ENCODE data around the gene SPINT1.

SPINT1 gene

DNA sequence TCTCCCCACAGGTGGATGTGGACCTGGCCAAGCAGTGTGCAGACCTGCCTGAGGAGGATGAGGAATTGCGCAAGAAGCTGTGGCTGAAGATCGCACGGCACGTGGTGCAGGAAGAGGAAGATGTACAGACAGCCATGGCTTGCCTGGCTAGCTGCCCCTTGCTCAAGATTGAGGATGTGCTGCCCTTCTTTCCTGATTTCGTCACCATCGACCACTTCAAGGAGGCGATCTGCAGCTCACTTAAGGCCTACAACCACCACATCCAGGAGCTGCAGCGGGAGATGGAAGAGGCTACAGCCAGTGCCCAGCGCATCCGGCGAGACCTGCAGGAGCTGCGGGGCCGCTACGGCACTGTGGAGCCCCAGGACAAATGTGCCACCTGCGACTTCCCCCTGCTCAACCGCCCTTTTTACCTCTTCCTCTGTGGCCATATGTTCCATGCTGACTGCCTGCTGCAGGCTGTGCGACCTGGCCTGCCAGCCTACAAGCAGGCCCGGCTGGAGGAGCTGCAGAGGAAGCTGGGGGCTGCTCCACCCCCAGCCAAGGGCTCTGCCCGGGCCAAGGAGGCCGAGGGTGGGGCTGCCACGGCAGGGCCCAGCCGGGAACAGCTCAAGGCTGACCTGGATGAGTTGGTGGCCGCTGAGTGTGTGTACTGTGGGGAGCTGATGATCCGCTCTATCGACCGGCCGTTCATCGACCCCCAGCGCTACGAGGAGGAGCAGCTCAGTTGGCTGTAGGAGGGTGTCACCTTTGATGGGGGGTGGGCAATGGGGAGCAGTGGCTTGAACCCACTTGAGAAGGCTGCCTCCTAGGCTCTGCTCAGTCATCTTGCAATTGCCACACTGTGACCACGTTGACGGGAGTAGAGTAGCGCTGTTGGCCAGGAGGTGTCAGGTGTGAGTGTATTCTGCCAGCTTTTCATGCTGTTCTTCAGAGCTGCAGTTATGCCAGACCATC is 59.0 kb downstream of the SPINT1 start:
- Histone ChIP-seq H3K27me3 (no peaks in the 10 kb centered on the region), H3K9me3 (no peaks in the 10 kb centered on the region), H3K36me3 (peaks cover 43 to 59% (median 46%) of the 10 kb centered on the region in 3 donors), H3K4me3 (no peak overlapping the region), H3K27ac (no peak overlapping the region), H3K4me1 (peaks cover 12 to 28% (median 22%) of the 10 kb centered on the region in 4 donors)
- intact Hi-C loops (cut with DNase I; ENCODE audit: low total_unique reads): loop anchor here (10.0 kb wide), 1 partner anchor 212 kb away; the partner anchor contains the start of gene INO80
- DNase-seq: peak in 1 of 2 donors; percentile 60
- TF ChIP-seq, protein P1, sequence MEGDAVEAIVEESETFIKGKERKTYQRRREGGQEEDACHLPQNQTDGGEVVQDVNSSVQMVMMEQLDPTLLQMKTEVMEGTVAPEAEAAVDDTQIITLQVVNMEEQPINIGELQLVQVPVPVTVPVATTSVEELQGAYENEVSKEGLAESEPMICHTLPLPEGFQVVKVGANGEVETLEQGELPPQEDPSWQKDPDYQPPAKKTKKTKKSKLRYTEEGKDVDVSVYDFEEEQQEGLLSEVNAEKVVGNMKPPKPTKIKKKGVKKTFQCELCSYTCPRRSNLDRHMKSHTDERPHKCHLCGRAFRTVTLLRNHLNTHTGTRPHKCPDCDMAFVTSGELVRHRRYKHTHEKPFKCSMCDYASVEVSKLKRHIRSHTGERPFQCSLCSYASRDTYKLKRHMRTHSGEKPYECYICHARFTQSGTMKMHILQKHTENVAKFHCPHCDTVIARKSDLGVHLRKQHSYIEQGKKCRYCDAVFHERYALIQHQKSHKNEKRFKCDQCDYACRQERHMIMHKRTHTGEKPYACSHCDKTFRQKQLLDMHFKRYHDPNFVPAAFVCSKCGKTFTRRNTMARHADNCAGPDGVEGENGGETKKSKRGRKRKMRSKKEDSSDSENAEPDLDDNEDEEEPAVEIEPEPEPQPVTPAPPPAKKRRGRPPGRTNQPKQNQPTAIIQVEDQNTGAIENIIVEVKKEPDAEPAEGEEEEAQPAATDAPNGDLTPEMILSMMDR (IDR thresholded peaks at IDR 0.05): no peak

DNA sequence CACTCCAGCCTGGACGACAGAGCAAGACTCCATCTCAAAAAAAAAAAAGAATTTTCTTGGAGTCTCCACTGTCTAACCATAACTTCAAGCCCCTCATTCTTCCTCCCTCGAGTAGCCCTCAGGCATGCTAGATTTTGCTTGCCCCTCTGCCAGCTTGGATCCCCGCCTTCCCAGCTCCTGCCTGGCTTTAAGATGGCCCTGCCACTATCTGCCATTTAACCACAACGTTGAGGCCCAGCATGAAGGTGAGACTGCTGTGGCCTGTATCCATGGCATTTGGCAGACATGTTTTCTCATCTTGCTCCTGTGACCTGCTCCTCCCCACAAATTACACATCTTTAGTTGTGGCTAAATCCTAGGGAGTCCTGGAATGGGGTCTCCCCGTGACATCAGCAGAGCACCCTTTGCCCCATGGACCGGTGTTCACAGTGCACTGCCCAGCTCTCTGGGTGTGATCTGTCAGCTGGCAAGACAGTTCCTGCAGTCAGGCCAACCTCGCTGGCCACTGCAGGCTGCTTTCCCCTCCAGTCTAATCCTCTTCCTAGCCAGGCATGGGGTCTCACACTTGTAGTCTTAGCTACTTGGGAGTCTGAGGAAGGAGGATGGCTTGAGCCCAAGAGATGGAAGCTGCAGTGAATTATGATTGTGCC is 60.8 kb downstream of the SPINT1 start:
- Histone ChIP-seq H3K27me3 (no peaks in the 10 kb centered on the region), H3K27ac (peak overlapping the region; percentile 18 to 84), H3K4me1 (peaks cover 12 to 32% (median 24%) of the 10 kb centered on the region in 4 donors), H3K9me3 (no peaks in the 10 kb centered on the region), H3K4me3 (no peak overlapping the region), H3K36me3 (peaks cover 31 to 41% (median 32%) of the 10 kb centered on the region in 3 donors)
- DNase-seq: no peak
- TF ChIP-seq, protein P1 (IDR thresholded peaks at IDR 0.05): no peak
- intact Hi-C loops (cut with DNase I; ENCODE audit: low total_unique reads): loop anchor here (5.0 to 10.0 kb wide), 3 partner anchors 38 to 278 kb away; partner anchors contain the start of gene INO80

DNA sequence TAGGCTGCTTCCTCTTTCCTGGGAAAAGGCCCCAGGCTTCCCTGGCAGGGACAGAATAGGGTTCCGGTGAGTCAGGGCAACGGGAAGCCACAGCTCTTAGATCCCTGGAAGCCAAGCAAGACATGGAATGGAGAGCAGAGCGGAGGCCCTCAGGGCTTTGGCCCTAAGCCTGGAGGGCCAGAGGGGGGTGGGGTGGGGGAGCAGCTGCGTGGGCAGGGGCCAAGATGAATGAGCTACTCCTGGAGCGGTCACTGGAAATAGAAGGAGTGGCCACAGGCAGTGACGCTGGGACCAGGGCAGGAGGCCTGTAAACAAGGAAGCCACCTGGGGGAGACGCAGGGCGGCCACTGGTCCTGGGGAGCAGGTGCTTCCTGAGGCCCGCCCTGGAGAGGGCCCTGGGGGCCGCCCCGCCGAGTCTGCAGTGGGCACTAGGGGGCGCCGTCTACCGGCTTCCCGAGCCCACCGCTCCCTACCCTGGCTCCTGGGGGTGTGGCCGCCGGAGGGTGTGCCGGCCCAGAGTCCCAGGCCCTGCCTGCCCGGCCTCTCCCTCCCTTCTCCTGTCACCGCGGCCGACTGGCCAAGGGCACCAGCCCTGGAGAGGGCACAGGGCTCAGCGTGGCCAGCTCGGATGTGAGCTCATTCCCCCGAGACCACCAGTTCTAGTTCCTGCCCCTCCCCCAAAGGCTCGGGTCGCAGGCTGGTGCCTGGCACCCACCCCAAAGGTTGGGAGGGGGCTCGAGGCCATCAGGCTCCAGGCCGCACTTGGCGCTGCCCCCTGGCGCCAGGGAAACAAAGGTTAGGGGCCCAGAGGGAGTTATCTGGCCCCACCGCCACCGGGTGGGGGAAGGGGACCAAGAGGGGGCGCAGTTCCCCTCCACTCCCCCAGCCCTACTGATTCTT is 62.5 kb downstream of the SPINT1 start:
- TF ChIP-seq, protein P1 (IDR thresholded peaks at IDR 0.05): peak; percentile 74 to 81
- Histone ChIP-seq H3K4me1 (peaks cover 12 to 36% (median 25%) of the 10 kb centered on the region in 4 donors), H3K27ac (peak overlapping the region; percentile 84 to 93), H3K4me3 (peak overlapping the region; percentile 38 to 56), H3K9me3 (no peaks in the 10 kb centered on the region), H3K36me3 (peaks cover 17 to 25% (median 17%) of the 10 kb centered on the region in 3 donors), H3K27me3 (no peaks in the 10 kb centered on the region)
- DNase-seq: peak; percentile 84 to 93
- intact Hi-C loops (cut with DNase I; ENCODE audit: low total_unique reads): loop anchor here (2.0 to 10.0 kb wide), 4 partner anchors 36 to 276 kb away; partner anchors contain the start of gene INO80

DNA sequence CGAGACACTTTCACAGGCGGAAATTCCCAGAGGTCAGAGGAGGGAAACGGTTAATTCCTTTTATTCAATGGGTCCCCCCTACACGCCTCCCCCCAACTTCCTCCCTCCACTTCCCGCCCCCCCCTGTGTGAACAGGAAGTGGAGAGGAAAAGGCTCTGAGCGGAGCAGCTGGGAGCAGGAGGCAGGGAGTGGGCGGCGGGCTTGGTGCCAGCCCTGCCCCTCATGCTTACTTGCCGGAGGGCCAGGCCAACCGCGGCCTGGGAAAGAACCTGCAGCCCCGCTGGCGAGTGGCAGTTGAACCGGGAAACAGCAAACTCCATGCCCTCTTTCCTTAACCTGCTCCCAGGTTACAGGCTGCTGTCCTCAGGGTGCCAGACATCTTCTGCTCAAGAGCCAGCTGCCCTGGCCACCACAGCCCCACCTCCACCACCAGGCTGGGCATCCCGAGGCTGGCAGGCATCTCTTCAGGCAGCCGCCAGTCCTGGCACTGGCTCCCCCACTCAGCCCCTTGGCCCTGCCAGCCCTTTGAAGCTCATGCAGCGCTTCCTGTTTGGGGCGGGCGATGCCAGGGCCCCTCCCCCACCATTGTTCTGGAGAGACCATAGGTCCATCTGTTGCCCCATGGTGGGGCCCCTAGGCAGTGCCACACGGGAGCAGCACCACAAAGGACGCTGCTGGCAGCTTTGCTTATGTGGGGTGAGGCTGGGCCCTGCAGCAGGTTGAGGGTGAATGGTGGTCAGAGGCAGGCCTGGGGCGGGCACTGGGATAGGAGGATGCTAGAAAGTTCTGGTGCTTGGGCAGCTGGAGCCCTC is 63.3 kb downstream of the SPINT1 start:
- intact Hi-C loops (cut with DNase I; ENCODE audit: low total_unique reads): loop anchor here (2.0 to 10.0 kb wide), 4 partner anchors 35 to 275 kb away; partner anchors contain the start of gene INO80
- Histone ChIP-seq H3K4me3 (peak overlapping the region; percentile 38 to 56), H3K4me1 (peaks cover 12 to 36% (median 25%) of the 10 kb centered on the region in 4 donors), H3K9me3 (no peaks in the 10 kb centered on the region), H3K27ac (peak overlapping the region; percentile 84 to 93), H3K36me3 (peaks cover 16 to 17% (median 17%) of the 10 kb centered on the region in 3 donors), H3K27me3 (no peaks in the 10 kb centered on the region)
- TF ChIP-seq, protein P1 (IDR thresholded peaks at IDR 0.05): no peak
- DNase-seq: no peak

All from tibial artery (tissue), 4 donors.